ENCODE data around the gene TTBK2.
"Not testable (repeated sequence)": the region's sequence is repeated elsewhere in the genome, so short reads cannot be mapped to it uniquely, and the experiment has no call there.

The TTBK2 gene

DNA sequence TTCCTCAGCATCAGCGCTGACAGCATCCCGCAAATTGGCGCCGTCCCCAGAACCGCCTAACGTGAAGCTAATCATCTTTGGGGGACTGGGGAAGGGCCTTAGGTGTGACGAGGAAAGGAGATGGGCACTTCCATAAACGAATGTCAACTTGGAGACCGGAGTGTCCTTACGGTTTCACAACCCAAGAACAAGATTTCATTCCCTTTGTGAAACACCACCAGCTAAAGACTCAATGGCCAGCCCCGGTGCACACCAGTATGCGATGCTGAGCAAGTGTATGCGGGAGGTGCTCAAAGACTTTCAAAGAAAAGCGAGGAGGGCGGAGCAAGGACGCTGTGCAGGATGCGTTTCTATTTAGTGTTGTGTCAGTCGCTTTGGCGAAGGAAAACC is 759 bp upstream of the TTBK2 start:
- peak; percentile 11 to 22 for DNase-seq (ENCODE audit: low spot score in 2 of 2)
- peaks cover 9% of the 10 kb centered on the region for H3K36me3 Mint-ChIP-seq (ENCODE audit: insufficient read depth)
- peaks cover 20% of the 10 kb centered on the region for H3K4me1 Mint-ChIP-seq
- H3K4me3 Mint-ChIP-seq = peak overlapping the region; percentile 93
- no peaks in the 10 kb centered on the region for H3K27me3 Mint-ChIP-seq
- peak; percentile 44 for ATAC-seq (replicated peaks; ENCODE audit: extremely low read depth, poor library complexity, severe bottlenecking)
- no peaks in the 10 kb centered on the region for H3K9me3 Mint-ChIP-seq
- H3K27ac Mint-ChIP-seq (ENCODE audit: low read depth) = peak overlapping the region; percentile 89

DNA sequence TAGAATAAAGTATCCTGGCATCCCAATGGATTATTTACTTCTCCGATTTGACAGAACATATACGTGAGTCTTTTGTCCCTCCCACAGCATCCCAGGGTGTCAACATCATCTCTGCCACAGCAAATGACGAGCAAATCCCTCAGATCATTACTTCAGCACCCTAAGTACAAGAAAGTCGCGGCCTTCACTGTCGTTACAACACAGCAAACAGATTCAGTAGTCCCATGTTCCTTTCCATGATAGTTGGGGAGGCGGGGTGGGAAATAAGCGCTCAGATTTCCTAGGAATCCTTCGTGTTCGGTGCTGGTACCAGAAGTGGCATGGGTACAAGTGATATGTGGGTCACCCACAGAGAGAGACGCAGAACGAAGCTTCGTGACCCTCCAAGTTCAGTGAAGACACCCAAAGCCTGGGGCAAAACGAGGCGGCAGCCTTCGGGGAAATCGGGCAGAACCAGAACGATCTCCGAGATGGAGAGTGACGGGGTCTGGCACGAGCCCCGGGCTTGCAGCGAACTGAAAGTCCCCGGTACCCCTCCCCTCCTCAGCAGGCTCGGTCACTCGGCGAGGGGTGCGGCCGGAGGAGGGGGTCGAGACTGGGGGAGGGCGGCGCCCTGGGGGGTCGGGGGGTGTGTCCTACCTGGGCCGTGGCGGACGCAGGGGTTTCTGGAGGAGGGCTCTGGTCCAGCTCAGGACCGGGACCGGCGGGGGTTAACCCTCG is 619 bp downstream of the TTBK2 start:
- peaks cover 20% of the 10 kb centered on the region for H3K4me1 Mint-ChIP-seq
- DNase-seq (ENCODE audit: low spot score in 2 of 2) = peak in 1 of 2 donors; percentile 9
- peak overlapping the region; percentile 89 for H3K27ac Mint-ChIP-seq (ENCODE audit: low read depth)
- peak overlapping the region; percentile 93 for H3K4me3 Mint-ChIP-seq
- peak; percentile 6 for ATAC-seq (replicated peaks; ENCODE audit: extremely low read depth, poor library complexity, severe bottlenecking)
- H3K36me3 Mint-ChIP-seq (ENCODE audit: insufficient read depth) = peaks cover 9% of the 10 kb centered on the region
- no peaks in the 10 kb centered on the region for H3K9me3 Mint-ChIP-seq
- H3K27me3 Mint-ChIP-seq = no peaks in the 10 kb centered on the region

DNA sequence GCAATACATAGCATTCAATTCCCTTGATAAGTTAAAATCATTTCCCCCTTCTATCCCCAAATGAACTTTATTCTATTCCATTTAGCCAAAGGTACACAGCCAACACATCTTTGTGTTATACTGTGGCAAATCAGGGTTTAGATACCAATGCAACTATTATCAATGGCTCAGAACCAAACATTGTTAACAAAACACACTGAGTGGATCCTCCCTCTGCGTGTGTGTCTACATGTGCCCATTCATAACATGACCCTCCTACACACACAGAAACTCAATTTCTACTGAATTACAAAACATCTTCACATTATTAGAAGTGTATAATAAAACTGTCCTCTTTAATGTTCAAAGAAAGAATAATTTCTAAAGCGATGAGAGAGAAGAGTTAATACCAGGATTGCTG is 1.3 kb downstream of the TTBK2 start:
- peaks cover 10% of the 10 kb centered on the region for H3K36me3 Mint-ChIP-seq (ENCODE audit: insufficient read depth)
- no peak for DNase-seq (ENCODE audit: low spot score in 2 of 2)
- H3K9me3 Mint-ChIP-seq = no peaks in the 10 kb centered on the region

DNA sequence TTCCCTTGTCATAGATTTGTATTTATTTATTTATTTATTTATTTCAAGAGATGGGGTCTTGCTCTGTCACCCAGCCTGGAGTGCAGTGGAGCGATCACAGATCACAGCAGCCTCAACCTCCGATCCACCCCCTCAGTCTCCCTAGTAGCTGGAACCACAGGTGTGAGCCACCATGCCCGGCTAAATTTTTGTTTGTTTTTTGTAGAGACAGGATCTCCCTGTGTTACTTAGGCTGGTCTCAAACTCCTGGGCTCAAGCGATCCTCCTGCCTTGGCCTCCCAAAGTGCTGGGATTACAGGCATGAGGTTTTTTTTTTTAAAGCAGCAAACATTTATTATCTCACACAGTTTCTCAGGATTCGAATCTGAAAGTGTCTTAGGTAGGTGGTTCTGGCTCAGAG is 2.5 kb downstream of the TTBK2 start:
- no peaks in the 10 kb centered on the region for H3K9me3 Mint-ChIP-seq
- peaks cover 11% of the 10 kb centered on the region for H3K36me3 Mint-ChIP-seq (ENCODE audit: insufficient read depth)
- no peaks in the 10 kb centered on the region for H3K27me3 Mint-ChIP-seq
- H3K4me1 Mint-ChIP-seq = peaks cover 24% of the 10 kb centered on the region
- ATAC-seq (replicated peaks; ENCODE audit: extremely low read depth, poor library complexity, severe bottlenecking) (no peak), DNase-seq (ENCODE audit: low spot score in 2 of 2) (no peak)
- no peak overlapping the region for H3K4me3 Mint-ChIP-seq
- no peak overlapping the region for H3K27ac Mint-ChIP-seq (ENCODE audit: low read depth)

More for the DNA sequence above, 1.3 kb downstream of the TTBK2 start:
- peak overlapping the region; percentile 12 for H3K27ac Mint-ChIP-seq (ENCODE audit: low read depth)
- no peaks in the 10 kb centered on the region for H3K27me3 Mint-ChIP-seq
- ATAC-seq (replicated peaks; ENCODE audit: extremely low read depth, poor library complexity, severe bottlenecking) = no peak
- H3K4me3 Mint-ChIP-seq = peak overlapping the region; percentile 93
- peaks cover 24% of the 10 kb centered on the region for H3K4me1 Mint-ChIP-seq

DNA sequence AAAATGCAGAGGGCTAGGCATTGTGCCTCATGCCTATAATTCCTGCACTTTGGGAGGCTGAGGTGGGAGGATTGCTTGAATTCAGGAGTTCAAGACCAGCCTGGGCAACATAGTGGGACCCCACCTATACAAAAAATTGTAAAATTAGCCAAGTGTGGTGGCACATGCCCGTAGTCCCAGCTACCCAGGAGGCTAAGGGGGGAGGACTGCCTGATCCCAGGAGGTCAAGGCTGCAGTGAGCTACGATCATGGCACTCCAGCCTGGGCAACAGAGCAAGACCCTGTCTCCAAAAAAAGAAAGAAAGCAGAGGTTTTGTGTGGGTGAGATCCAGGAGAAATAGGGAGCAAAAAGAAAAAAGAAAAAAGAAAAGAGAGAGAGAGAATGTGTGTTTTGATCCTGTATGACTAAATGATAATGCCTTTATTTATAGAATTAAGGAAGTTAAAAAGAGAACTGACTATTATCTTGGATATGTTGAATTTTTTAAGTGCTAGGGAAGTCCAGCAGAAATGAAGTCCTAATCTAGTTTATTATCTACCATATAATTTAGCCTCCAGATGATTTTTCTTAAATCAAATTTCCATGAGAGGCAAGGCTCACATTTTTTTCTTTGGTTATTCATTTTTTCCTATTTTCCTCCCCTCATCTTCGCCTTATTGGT is 4.8 kb downstream of the TTBK2 start:
- Mint-ChIP-seq H3K36me3 (ENCODE audit: insufficient read depth) (peaks cover 10% of the 10 kb centered on the region), H3K9me3 (no peaks in the 10 kb centered on the region), H3K4me1 (peaks cover 27% of the 10 kb centered on the region), H3K27me3 (no peaks in the 10 kb centered on the region), H3K27ac (ENCODE audit: low read depth) (no peak overlapping the region), H3K4me3 (no peak overlapping the region)
- no peak for DNase-seq (ENCODE audit: low spot score in 2 of 2)
- ATAC-seq (replicated peaks; ENCODE audit: extremely low read depth, poor library complexity, severe bottlenecking) = no peak

DNA sequence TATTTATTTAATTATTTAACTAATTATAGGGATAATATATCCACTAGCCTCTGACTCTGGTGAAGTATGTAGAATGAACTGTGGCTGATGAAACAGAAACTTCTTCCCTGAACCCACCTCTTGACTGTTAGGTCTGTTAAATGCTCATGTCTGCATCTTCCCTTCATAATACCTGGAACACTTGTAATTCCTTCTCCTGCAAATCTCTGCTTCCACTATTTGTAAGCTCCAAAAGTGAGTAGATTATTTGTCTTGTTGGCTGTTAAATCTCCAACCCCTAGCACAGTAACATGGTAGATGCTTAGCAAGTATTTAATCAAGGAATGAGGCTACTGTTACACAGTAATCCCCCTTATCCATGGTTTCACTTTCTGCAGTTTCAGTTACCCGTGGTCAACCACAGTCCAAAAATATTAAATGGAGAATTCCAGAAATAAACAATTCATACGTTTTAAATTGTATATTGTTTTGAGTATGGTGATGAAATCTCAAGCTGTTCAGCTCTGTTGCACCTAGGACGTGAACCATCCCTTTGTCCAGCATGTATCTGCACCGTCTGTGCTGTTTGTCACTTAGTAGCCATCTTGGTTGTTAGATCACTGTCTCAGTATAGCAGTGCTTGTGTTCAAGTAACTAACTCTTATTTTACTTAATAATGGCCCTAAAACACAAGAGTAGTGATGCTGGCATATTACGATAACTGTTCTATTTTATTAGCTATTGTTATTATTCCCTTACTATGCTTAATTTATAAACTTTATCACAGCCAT is 5.7 kb downstream of the TTBK2 start:
- H3K9me3 Mint-ChIP-seq = no peaks in the 10 kb centered on the region
- peaks cover 8% of the 10 kb centered on the region for H3K36me3 Mint-ChIP-seq (ENCODE audit: insufficient read depth)
- H3K4me3 Mint-ChIP-seq = no peak overlapping the region
- ATAC-seq (replicated peaks; ENCODE audit: extremely low read depth, poor library complexity, severe bottlenecking) (no peak), DNase-seq (ENCODE audit: low spot score in 2 of 2) (no peak)
- no peaks in the 10 kb centered on the region for H3K27me3 Mint-ChIP-seq
- H3K4me1 Mint-ChIP-seq = peaks cover 30% of the 10 kb centered on the region
- no peak overlapping the region for H3K27ac Mint-ChIP-seq (ENCODE audit: low read depth)

DNA sequence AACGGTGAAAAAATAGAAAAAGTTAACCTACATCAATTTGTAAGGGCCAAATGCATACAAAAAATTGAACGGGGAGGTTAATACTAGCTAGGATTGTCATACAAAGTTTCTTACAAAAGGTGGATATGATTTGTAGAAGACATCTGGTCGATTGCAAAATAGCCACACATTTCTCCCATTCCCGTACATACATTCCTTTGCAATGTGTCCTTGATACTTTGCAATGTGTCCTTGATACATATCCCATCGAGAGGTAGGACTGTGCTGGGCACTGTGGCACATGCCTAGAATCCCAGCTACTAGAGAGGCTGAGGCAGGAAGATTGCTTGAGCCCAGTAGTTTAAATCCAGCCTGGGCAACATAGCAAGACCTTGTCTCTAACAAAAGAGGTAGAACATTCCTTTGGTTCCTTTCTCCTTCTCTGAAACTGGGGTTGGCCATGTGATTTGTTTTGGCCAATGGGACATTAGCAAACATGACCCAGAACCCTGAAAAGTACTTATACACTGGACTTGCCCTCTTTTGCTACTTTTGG is 9.5 kb downstream of the TTBK2 start:
- H3K27ac Mint-ChIP-seq (ENCODE audit: low read depth) = no peak overlapping the region
- peaks cover 30% of the 10 kb centered on the region for H3K4me1 Mint-ChIP-seq
- H3K27me3 Mint-ChIP-seq = no peaks in the 10 kb centered on the region
- ATAC-seq (replicated peaks; ENCODE audit: extremely low read depth, poor library complexity, severe bottlenecking) (no peak), DNase-seq (ENCODE audit: low spot score in 2 of 2) (no peak)
- peaks cover 4% of the 10 kb centered on the region for H3K36me3 Mint-ChIP-seq (ENCODE audit: insufficient read depth)
- H3K9me3 Mint-ChIP-seq = no peaks in the 10 kb centered on the region
- no peak overlapping the region for H3K4me3 Mint-ChIP-seq

DNA sequence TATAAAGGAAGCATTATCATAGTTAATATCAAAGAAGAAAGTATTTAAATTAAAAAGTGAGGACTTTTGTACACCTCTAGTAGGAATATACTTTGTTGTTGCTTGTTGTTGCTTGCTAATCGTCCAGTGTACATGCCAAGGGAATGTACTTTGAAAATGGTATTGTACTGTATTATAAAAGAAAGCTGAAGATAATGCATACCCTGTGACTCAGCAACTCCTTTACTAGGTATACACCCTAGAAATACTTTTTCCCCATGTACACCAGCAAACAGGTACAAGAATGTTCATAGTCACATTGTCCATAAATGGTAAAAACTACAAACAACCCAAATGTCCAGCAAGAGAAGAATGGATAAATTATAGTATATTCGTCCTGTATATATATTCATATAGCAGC is 12.0 kb downstream of the TTBK2 start:
- Mint-ChIP-seq H3K36me3 (ENCODE audit: insufficient read depth) (peaks cover 2% of the 10 kb centered on the region), H3K27ac (ENCODE audit: low read depth) (no peak overlapping the region)

DNA sequence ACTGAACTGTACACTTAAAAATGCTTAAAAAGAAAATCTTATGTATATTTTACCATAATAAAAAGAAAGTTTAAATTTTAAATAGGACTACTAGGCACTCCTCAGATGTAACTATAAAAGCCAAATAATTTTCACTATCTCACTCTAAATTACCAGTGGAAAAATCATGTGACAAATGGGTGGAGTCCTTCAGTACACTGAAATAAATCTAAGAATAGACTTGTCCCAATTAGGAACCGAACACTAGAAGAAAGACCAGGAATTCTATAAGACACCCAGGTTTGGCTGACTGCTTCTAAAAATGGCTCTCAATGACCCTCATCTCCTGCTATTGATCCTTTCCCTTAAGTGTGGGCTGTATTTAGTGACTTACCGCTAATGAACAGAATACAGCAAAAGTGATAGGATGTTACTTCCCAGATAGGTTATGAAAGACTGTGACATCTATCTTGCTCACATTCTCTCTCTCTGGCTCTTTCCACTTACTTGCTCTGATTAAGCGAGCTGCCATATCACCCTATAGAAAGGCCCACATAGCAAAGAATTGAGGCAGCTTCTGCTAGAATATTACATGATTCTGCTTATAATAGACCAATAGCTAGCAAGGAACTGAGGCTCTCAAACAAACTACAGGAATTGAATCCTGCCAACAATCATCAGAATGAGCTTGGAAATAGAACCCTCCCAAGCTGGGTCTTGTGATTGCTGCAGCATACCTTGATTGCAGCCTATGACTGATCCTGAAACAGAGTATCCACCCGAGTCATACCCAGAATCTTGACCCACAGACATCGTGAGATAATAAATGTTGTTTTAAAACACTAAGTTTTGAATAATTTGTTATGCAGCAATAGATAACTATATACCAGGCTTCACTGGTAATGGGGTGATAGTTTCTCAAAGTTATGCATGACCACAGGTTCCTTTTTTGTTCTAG is 16.9 kb downstream of the TTBK2 start:
- Mint-ChIP-seq H3K4me1 (peaks cover 7% of the 10 kb centered on the region), H3K9me3 (no peaks in the 10 kb centered on the region), H3K36me3 (ENCODE audit: insufficient read depth) (peaks cover 1% of the 10 kb centered on the region), H3K27me3 (no peaks in the 10 kb centered on the region), H3K4me3 (no peak overlapping the region), H3K27ac (ENCODE audit: low read depth) (no peak overlapping the region)
- DNase-seq (ENCODE audit: low spot score in 2 of 2) = no peak
- ATAC-seq (replicated peaks; ENCODE audit: extremely low read depth, poor library complexity, severe bottlenecking) = no peak

More for the DNA sequence above, 12.0 kb downstream of the TTBK2 start:
- no peak overlapping the region for H3K4me3 Mint-ChIP-seq
- H3K9me3 Mint-ChIP-seq = no peaks in the 10 kb centered on the region
- H3K4me1 Mint-ChIP-seq = peaks cover 32% of the 10 kb centered on the region
- DNase-seq (ENCODE audit: low spot score in 2 of 2) (no peak), ATAC-seq (replicated peaks; ENCODE audit: extremely low read depth, poor library complexity, severe bottlenecking) (no peak)
- no peaks in the 10 kb centered on the region for H3K27me3 Mint-ChIP-seq

DNA sequence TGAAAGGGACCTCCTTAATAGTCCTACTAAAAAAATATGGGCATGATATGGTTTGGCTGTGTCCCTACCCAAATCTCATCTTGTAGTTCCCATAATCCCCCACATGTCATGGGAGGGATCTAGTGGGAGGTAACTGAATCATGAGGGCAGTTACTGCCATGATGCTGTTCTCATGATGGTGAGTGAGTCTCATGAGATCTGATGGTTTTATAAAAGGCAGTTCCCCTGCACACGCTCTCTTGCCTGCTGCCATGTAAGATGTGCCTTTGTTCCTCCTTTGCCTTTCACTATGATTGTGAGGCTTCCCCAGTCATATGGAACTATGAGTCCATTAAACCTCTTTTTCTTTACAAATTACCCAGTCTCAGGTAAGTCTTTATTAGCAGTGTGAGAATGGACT is 26.7 kb downstream of the TTBK2 start:
- not testable (repeated sequence) for H3K36me3 Mint-ChIP-seq (ENCODE audit: insufficient read depth); H3K9me3 Mint-ChIP-seq; H3K4me3 Mint-ChIP-seq; DNase-seq (ENCODE audit: low spot score in 2 of 2); ATAC-seq (replicated peaks; ENCODE audit: extremely low read depth, poor library complexity, severe bottlenecking); H3K27me3 Mint-ChIP-seq; H3K27ac Mint-ChIP-seq (ENCODE audit: low read depth)
- H3K4me1 Mint-ChIP-seq = peaks cover 11% of the 10 kb centered on the region

DNA sequence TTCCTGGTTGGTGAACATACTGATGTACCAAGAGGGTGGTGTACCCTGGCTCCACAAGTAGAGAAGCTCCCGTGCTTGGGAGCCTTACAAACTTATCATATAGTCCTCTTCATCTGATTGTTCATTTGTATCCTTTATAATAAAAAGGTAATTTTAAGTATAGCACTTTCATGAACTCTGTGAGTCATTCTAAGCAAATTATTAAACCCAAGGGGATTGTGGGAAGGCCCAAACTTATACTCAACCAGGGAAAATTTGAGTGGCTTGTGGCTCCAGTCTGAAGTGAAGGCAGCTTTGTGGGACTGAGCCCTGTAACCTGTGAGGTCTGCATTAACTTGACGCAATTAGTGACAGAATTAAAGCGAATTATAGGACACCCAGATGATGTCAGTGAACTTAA is 29.0 kb downstream of the TTBK2 start:
- Mint-ChIP-seq H3K4me3 (no peak overlapping the region), H3K36me3 (ENCODE audit: insufficient read depth) (peaks cover 3% of the 10 kb centered on the region), H3K9me3 (peaks cover 5% of the 10 kb centered on the region), H3K27ac (ENCODE audit: low read depth) (no peak overlapping the region), H3K27me3 (no peaks in the 10 kb centered on the region), H3K4me1 (peaks cover 11% of the 10 kb centered on the region)
- ATAC-seq (replicated peaks; ENCODE audit: extremely low read depth, poor library complexity, severe bottlenecking) (no peak), DNase-seq (ENCODE audit: low spot score in 2 of 2) (no peak)

Measured in central memory CD8-positive, alpha-beta T cell (primary cell).